Measurements from ENCODE around the gene RCE1.

Gene RCE1

GRCh38 chr11:66868082-66868725, 25.0 kb downstream of the RCE1 start:
- no peak for TF ChIP-seq CTCF (IDR thresholded peaks at IDR 0.05; ENCODE audit: low read depth, low read length)

GRCh38 chr11:66868726-66869566, 25.7 kb downstream of the RCE1 start:
- TF ChIP-seq CTCF (IDR thresholded peaks at IDR 0.05; ENCODE audit: low read depth, low read length), result no peak
- H3K4me3 ChIP-seq (ENCODE audit: low read depth, low read length), result no peak overlapping the region

More at GRCh38 chr11:66868082-66868725, 25.0 kb downstream of the RCE1 start:
- no peak overlapping the region for H3K4me3 ChIP-seq (ENCODE audit: low read depth, low read length)

GRCh38 chr11:66869567-66869870, 26.3 kb downstream of the RCE1 start:
- TF ChIP-seq CTCF (IDR thresholded peaks at IDR 0.05; ENCODE audit: low read depth, low read length), result no peak
- H3K4me3 ChIP-seq (ENCODE audit: low read depth, low read length), result no peak overlapping the region

GRCh38 chr11:66870131-66870530, 26.9 kb downstream of the RCE1 start:
- H3K4me3 ChIP-seq (ENCODE audit: low read depth, low read length), result no peak overlapping the region
- no peak for TF ChIP-seq CTCF (IDR thresholded peaks at IDR 0.05; ENCODE audit: low read depth, low read length)

- H3K4me3 ChIP-seq (ENCODE audit: low read depth, low read length), result no peak overlapping the region
- no peak for TF ChIP-seq CTCF (IDR thresholded peaks at IDR 0.05; ENCODE audit: low read depth, low read length)
These were observed 27.6 kb downstream of the RCE1 start for GRCh38 chr11:66870616-66871520.

- no peak for TF ChIP-seq CTCF (IDR thresholded peaks at IDR 0.05; ENCODE audit: low read depth, low read length)
- no peak overlapping the region for H3K4me3 ChIP-seq (ENCODE audit: low read depth, low read length)
These were observed 28.3 kb downstream of the RCE1 start for GRCh38 chr11:66871521-66871901.

All from WI38 (cell line).